GM11168 (cell line): Measurements from ENCODE around the gene LYPD6B.
"Not testable (repeated sequence)": the region's sequence is repeated elsewhere in the genome, so short reads cannot be mapped to it uniquely, and the experiment has no call there.

ENCODE experiments used
- in situ Hi-C: fragments of 300-500 bp; cut with MboI; formaldehyde crosslinking; loops from one replicate; pipeline ENCODE4 v1.12.0; 2022; ENCODE audit warnings: low sequenced_read_pairs; ENCODE audit not compliant: unreplicated experiment

LYPD6B gene

DNA sequence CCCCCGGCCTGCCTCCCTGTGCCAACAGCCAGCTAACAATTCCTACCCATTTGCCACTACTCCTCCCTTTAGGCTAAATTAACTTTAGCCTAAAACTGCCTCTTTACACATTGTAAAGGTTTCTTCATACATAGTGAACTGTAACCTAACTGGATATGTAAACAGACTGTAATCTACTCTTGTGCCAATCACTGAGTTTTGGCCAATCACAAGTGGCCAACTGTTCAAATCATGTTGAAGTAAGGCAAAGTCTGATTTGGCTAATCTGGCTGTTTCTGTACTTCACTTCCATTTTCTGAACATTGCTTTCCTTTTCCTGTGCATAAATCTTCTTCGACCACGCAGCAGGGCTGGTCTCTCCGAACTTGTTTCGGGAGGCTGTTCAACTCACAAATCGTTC, 188.3 kb downstream of the LYPD6B start:
- in situ Hi-C loops = no loop called here

DNA sequence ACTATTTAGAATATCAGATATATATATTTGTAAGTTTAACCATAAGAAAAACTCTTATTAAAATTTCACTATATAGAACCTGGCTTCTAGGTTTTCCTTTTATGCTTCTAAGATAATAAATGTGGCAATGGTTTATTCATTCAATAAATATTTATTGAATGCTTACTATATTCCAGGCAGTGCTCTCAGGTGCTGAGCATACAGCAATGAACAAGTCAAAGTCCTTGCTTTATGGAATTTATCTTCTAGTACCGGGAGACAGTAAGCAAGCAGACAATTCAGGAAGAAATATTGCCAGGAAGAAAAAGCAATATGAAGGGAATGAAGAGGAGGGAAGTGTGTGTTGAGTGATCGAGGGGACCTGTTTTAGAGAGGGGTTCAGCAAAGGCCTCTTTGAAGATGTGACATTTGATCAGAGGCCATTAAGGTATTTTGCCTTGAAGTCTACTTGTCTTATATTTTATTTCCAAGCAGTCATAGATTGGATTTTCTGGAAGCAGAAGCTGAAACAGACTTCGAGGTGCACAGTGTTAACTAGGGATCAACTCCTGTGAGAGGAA, 197.4 kb downstream of the LYPD6B start:
- in situ Hi-C loops = no loop called here

DNA sequence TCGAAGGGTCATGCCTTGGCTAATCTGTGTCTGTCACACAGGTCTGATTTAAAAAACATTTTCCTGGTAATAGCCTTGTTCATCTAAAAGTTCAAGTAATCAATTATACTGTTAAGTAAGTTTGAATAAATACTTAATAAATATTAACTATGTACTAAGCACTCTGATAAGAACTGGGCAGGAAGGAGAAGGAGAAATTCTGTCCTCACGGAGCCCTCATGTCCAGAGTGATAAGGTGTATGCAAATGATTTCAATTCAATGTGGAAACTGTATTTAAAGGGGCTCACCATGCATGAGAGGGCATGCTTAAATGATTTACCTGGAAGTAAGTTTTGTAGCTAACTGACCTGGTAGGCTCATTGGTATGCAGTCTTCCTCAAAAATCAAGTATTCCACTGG, 197.9 kb downstream of the LYPD6B start:
- in situ Hi-C loops = no loop called here

DNA sequence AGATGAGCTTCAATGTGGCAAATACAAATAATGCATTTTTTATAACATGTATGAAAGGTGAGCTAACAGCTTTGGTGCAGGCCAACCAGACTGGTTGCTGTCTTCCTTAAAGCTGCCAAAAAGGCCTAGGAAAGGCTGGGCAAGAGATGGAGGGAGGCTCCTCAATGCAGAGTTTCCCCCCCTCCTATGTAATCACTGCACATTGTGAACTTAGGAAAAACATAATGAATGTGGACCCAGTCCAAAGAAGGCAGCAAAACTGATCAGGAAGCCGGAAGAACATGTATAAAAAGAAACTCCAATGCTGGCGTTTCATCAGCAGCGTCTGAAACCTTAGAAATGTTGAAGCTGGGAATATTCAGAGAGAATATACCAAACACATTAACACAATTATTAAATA, 207.7 kb downstream of the LYPD6B start:
- in situ Hi-C loops = no loop called here

DNA sequence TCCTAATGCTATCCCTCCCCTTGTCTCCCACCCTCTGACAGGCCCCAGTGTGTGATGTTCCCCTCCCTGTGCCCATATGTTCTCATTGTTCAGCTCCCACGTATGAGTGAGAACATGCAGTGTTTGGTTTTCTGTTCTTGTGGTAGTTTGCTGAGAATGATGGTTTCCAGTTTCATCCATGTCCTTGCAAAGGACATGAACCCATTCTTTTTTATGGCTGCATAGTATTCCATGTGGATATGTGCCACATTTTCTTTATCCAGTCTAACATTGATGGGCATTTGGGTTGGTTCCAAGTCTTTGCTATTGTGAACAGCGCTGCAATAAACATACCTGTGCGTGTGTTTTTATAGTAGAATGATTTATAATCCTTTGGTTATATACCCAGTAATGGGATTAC, 212.9 kb downstream of the LYPD6B start:
- in situ Hi-C loops = not testable (repeated sequence)

DNA sequence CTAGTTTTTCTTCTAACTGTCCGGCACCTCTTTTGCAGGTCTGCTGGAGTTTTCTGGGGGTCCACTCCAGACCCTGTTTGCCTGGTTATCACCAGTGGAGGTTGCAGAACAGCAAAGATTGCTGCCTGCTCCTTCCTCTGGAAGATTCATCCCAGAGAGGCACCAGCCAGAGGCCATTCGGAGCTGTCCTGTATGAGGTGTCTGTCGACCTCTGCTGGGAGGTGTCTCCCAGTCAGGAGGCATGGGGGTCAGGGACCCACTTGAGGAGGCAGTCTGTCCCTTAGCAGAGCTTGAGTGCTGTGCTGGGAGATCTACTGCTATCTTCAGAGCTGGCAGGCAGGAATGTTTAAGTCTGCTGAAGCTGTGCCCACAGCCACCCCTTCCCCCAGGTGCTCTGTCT, 218.4 kb downstream of the LYPD6B start:
- in situ Hi-C loops = not testable (repeated sequence)

DNA sequence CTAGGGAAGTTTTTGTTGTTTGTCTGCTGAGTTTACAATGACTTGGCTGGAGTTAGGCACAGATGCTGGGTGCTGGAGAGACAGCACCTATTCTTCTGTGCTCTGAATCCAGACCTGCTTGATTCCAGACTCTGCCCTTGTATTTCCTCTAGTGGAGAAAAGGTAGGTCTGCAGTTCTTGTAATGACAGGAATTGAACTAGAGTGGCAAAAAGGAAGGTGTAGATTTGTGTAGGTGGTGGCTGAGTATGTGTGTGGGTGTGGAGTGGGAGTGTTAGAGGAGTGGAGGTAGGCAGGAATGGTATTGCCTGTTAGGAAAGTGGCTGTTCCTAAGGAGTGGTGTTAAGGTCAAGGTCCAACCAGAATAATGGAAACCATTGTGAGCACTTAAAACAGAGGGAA, 220.0 kb downstream of the LYPD6B start:
- in situ Hi-C loops = no loop called here

DNA sequence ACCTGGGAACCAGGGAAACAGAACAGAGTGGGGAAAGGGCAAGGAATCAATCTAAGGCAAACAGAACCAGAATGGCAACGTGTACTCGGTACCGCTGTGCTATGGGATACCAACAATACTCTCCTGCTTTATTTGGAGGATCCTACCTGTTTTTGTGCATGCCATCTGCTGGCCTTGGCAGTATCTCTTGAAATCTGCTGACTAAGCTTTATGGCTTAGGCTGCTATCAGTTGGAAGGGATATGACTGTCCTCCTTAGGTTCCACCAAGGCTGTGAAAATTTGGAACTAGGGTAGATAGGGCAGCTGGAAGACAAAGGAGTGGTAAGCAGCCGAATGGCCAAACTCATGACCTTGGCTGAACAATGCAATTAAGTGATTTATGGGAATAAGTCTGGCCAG, 220.6 kb downstream of the LYPD6B start:
- in situ Hi-C loops = no loop called here

DNA sequence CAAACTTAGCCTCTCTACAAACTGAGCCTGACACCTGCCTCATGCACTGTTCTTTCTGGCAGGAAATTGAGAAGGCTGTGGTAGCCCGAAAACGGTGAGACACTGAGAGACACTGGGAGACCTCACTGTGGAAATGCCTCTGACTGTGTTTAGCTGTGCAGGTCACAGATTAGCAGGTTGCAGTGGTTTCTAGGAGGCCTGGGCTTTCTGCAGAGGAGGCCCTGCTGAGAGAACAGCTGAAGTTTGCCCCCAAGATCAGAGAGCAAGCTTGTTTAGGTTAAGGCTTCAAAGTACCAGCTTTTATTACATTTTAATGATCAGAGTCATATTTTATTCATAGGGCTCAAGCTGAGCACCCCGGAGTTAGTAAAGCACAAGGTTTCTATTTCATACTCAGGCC, 223.2 kb downstream of the LYPD6B start:
- in situ Hi-C loops = no loop called here
